HL-60 (cell line): ENCODE data around the gene KDM1B.

Experiments used
- DNase-seq, 2 experiments: peaks; one replicate each; pipeline ENCODE4 v3.0.0-alpha.2; 2010 to 2020; ENCODE audit warnings: low read depth in 1 of 2, low spot score in 1 of 2
- H3K27ac ChIP-seq: fragments of 250-450 bp; sonication (Bioruptor Pico); replicated peaks from 2 replicates; pipeline ENCODE4 v1.5.1; 2020; ENCODE audit warnings: mild to moderate bottlenecking, moderate library complexity
- H3K27me3 ChIP-seq: fragments of 250-450 bp; sonication (Bioruptor Pico); 2 replicates; pipeline ENCODE4 v1.5.1; 2021; ENCODE audit warnings: mild to moderate bottlenecking, moderate library complexity; ENCODE audit not compliant: insufficient read depth, poor library complexity, severe bottlenecking
- H3K4me3 ChIP-seq: replicated peaks from 2 replicates; pipeline ENCODE4 v1.5.1; 2011; ENCODE audit warnings: mild to moderate bottlenecking, control low read depth, low read length; ENCODE audit not compliant: insufficient read depth
- CTCF ChIP-seq: IDR thresholded peaks from one replicate; pipeline ENCODE4 v1.5.1; 2011; ENCODE audit warnings: low read length, control low read depth, inconsistent platforms; ENCODE audit not compliant: insufficient read depth
- GABPA ChIP-seq: IDR thresholded peaks from 2 replicates; pipeline ENCODE4 v1.6.1; 2012; ENCODE audit warnings: low read depth
- POLR2AphosphoS5 ChIP-seq: IDR thresholded peaks from 2 replicates; pipeline ENCODE4 v1.6.1; 2012; ENCODE audit warnings: low read depth
- REST ChIP-seq: IDR thresholded peaks from 2 replicates; pipeline ENCODE4 v1.6.1; 2012; ENCODE audit warnings: low read depth; ENCODE audit not compliant: insufficient replicate concordance
- SPI1 ChIP-seq: IDR thresholded peaks from 2 replicates; pipeline ENCODE4 v1.6.1; 2012; ENCODE audit warnings: low read depth, mild to moderate bottlenecking, borderline replicate concordance

KDM1B gene

DNA sequence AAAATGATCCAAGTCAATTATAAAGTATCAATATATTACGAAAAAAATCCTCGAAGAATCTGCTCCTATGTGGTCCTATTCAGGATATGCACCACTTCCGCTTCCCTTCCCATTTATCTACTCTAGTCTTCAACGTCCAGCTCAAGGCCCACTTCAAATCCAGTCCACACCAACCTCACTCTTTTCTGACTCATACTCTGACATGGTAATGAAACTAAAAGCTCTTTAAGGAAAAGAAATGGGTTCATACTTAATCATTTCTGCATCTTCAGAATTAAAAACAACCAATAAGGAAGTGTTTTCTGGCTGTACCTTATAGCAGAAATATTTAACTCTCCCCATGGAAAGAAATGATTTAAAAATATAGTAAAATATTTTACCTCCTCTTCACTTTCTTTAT, 94.0 kb downstream of the KDM1B start:
- H3K27me3 ChIP-seq, result no peaks in the 10 kb centered on the region
- TF ChIP-seq GABPA (no peak), CTCF (no peak), SPI1 (no peak), POLR2AphosphoS5 (no peak), REST (no peak)
- no peak overlapping the region for H3K4me3 ChIP-seq
- DNase-seq, result no peak
- no peak overlapping the region for H3K27ac ChIP-seq

DNA sequence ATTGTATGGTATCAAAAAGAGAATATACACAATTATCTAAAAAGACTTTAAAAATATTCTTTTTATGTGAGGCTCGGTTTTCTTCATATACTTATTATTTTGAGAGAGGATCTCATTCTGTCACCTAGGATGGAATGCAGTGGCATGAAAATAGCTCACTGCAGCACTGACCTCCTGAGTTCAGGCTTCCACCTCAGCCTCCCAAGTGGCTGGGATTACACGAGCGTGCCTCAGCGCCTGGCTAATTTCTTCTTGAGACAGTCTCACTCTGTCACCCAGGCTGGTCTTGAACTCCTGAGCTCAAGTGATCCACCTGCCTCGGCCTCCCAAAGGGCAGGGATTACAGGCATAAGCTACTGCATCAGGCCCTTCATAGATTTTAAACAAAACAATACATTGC, 98.4 kb downstream of the KDM1B start:
- no peak overlapping the region for H3K27ac ChIP-seq

GRCh38 chr6:18254793-18255192, 99.6 kb downstream of the KDM1B start:
- Histone ChIP-seq H3K27me3 (no peaks in the 10 kb centered on the region), H3K27ac (no peak overlapping the region), H3K4me3 (no peak overlapping the region)
- TF ChIP-seq SPI1 (no peak), CTCF (no peak), POLR2AphosphoS5 (no peak)
- DNase-seq, result no peak

More for the DNA sequence above, 98.4 kb downstream of the KDM1B start:
- DNase-seq, result no peak
- TF ChIP-seq POLR2AphosphoS5, result no peak
- TF ChIP-seq SPI1, result no peak
- TF ChIP-seq CTCF, result no peak
- TF ChIP-seq REST, result no peak
- TF ChIP-seq GABPA, result no peak
- H3K4me3 ChIP-seq, result no peak overlapping the region
- H3K27me3 ChIP-seq, result no peaks in the 10 kb centered on the region

GRCh38 chr6:18259675-18260447, 104.6 kb downstream of the KDM1B start:
- no peak for DNase-seq
- H3K27ac ChIP-seq, result no peak overlapping the region
- no peak for TF ChIP-seq POLR2AphosphoS5
- TF ChIP-seq SPI1, result no peak
- no peak for TF ChIP-seq GABPA
- no peak for TF ChIP-seq REST
- no peak for TF ChIP-seq CTCF
- no peak overlapping the region for H3K4me3 ChIP-seq
- no peaks in the 10 kb centered on the region for H3K27me3 ChIP-seq
